B cell (primary cell): ENCODE measurements around the gene ACRV1.

Experiments used
- CTCF ChIP-seq: fragments of 200-600 bp; IDR thresholded peaks from one replicate; pipeline ENCODE4 v1.8.0; 2022; ENCODE audit warnings: antibody characterized with exemption, mild to moderate bottlenecking
- EZH2 ChIP-seq: IDR thresholded peaks from 2 replicates; pipeline ENCODE4 v1.6.1; 2012; ENCODE audit warnings: borderline replicate concordance, low read depth, mild to moderate bottlenecking, moderate library complexity, low read length; ENCODE audit not compliant: insufficient read depth, poor library complexity, severe bottlenecking

- TF ChIP-seq EZH2 (no peak), CTCF (no peak)
Observed at GRCh38 chr11:125625225-125625629, 55.4 kb downstream of the ACRV1 start.
